GM21825 (cell line): Measurements from ENCODE around the gene TXNDC16.

Source experiments
- ATAC-seq: cut with Tn5 transposase; IDR thresholded peaks from one replicate; pipeline ENCODE4 v1.9.1; 2021; ENCODE audit warnings: mild to moderate bottlenecking, moderate library complexity; ENCODE audit not compliant: unreplicated experiment

The TXNDC16 gene

GRCh38 chr14:52457411-52457810 lies 94.9 kb downstream of the TXNDC16 start:
- ATAC-seq, result no peak

GRCh38 chr14:52455291-52456088 lies 96.8 kb downstream of the TXNDC16 start:
- ATAC-seq, result no peak

GRCh38 chr14:52447236-52447635 lies 105.1 kb downstream of the TXNDC16 start:
- no peak for ATAC-seq

- ATAC-seq, result no peak
Measured at GRCh38 chr14:52446355-52446754, 106.0 kb downstream of the TXNDC16 start.

GRCh38 chr14:52443506-52443905 lies 108.8 kb downstream of the TXNDC16 start:
- no peak for ATAC-seq

GRCh38 chr14:52442602-52443001 lies 109.7 kb downstream of the TXNDC16 start:
- ATAC-seq, result no peak

GRCh38 chr14:52442166-52442565 lies 110.1 kb downstream of the TXNDC16 start:
- no peak for ATAC-seq

GRCh38 chr14:52439476-52439875 lies 112.8 kb downstream of the TXNDC16 start:
- ATAC-seq, result no peak

GRCh38 chr14:52434955-52435354 lies 117.3 kb downstream of the TXNDC16 start:
- ATAC-seq, result no peak

GRCh38 chr14:52430474-52430873 lies 121.8 kb downstream of the TXNDC16 start:
- ATAC-seq, result no peak

GRCh38 chr14:52429451-52429850 lies 122.9 kb downstream of the TXNDC16 start:
- no peak for ATAC-seq

- ATAC-seq, result no peak
Measured at GRCh38 chr14:52427460-52427859, 124.8 kb downstream of the TXNDC16 start.

GRCh38 chr14:52422650-52423356 lies 129.5 kb downstream of the TXNDC16 start:
- no peak for ATAC-seq

- no peak for ATAC-seq
Measured at GRCh38 chr14:52417139-52417538, 135.2 kb downstream of the TXNDC16 start.

- no peak for ATAC-seq
Measured at GRCh38 chr14:52413729-52414408, 138.4 kb downstream of the TXNDC16 start.

- no peak for ATAC-seq
Measured at GRCh38 chr14:52412426-52412825, 139.9 kb downstream of the TXNDC16 start.

GRCh38 chr14:52405314-52405713 lies 147.0 kb downstream of the TXNDC16 start:
- no peak for ATAC-seq

- ATAC-seq, result peak; percentile 71
Measured at GRCh38 chr14:52402812-52403526, 149.3 kb downstream of the TXNDC16 start.

- no peak for ATAC-seq
Measured at GRCh38 chr14:52400846-52401245, 151.5 kb downstream of the TXNDC16 start.

GRCh38 chr14:52399921-52400595 lies 152.2 kb downstream of the TXNDC16 start:
- ATAC-seq, result no peak

GRCh38 chr14:52399104-52399503 lies 153.2 kb downstream of the TXNDC16 start:
- ATAC-seq, result no peak
